ENCODE results near the gene TMEM191C. TPM values are rescaled to one million over a fixed set of nuclear protein-coding genes. Genes with fewer than 3 reads are reported as not detected.

TMEM191C gene
- total RNA-seq, 1 donor from 2014 or later, result 6.8 TPM

Other genes with a start within 250 kb of the TMEM191C start
- gene RIMBP3B, start 83.6 kb upstream of the TMEM191C start, total RNA-seq (ENCODE audit: low replicate concordance), result 0.29 TPM in 1 of 2 replicates, not detected in the other
- gene HIC2, start 50.0 kb upstream of the TMEM191C start, total RNA-seq (ENCODE audit: low replicate concordance), result 36.1 and 65.5 TPM in 2 replicates
- gene RIMBP3C, start 84.1 kb downstream of the TMEM191C start, total RNA-seq (ENCODE audit: low replicate concordance), result 0.17 and 0.34 TPM in 2 replicates
- 60.8 and 63.1 TPM in 2 replicates for gene UBE2L3, start 100.3 kb downstream of the TMEM191C start, total RNA-seq (ENCODE audit: low replicate concordance)
- gene YDJC, start 162.6 kb downstream of the TMEM191C start, total RNA-seq (ENCODE audit: low replicate concordance), result 20.7 and 24.5 TPM in 2 replicates
- 0.21 and 0.87 TPM in 2 replicates for gene CCDC116, start 165.4 kb downstream of the TMEM191C start, total RNA-seq (ENCODE audit: low replicate concordance)
- 56.3 and 56.5 TPM in 2 replicates for gene SDF2L1, start 174.9 kb downstream of the TMEM191C start, total RNA-seq (ENCODE audit: low replicate concordance)
- gene PPIL2, start 198.6 kb downstream of the TMEM191C start, total RNA-seq (ENCODE audit: low replicate concordance), result 41.1 and 49.2 TPM in 2 replicates

Measured in type B pancreatic cell (in vitro differentiated cells).